GM18909 (cell line): ENCODE measurements around the gene SORCS1.

Experiments used
- ATAC-seq: cut with Tn5 transposase; IDR thresholded peaks from one replicate; pipeline ENCODE4 v1.9.1; 2021; ENCODE audit warnings: mild to moderate bottlenecking; ENCODE audit not compliant: unreplicated experiment, poor library complexity

The SORCS1 gene

GRCh38 chr10:106913348-106913747, 251.2 kb downstream of the SORCS1 start:
- no peak for ATAC-seq

GRCh38 chr10:106911096-106911495, 253.4 kb downstream of the SORCS1 start:
- no peak for ATAC-seq

- no peak for ATAC-seq
Measured at GRCh38 chr10:106910666-106911065, 253.8 kb downstream of the SORCS1 start.

GRCh38 chr10:106908225-106908624, 256.3 kb downstream of the SORCS1 start:
- no peak for ATAC-seq

- ATAC-seq: no peak
Measured at GRCh38 chr10:106904209-106904608, 260.3 kb downstream of the SORCS1 start.

GRCh38 chr10:106903180-106903579, 261.3 kb downstream of the SORCS1 start:
- ATAC-seq: no peak

GRCh38 chr10:106900016-106900652, 264.4 kb downstream of the SORCS1 start:
- peak; percentile 78 for ATAC-seq

- no peak for ATAC-seq
Measured at GRCh38 chr10:106898446-106898845, 266.1 kb downstream of the SORCS1 start.

GRCh38 chr10:106897719-106898118, 266.8 kb downstream of the SORCS1 start:
- no peak for ATAC-seq

GRCh38 chr10:106894692-106895091, 269.8 kb downstream of the SORCS1 start:
- no peak for ATAC-seq

- no peak for ATAC-seq
Measured at GRCh38 chr10:106877574-106877973, 286.9 kb downstream of the SORCS1 start.

- ATAC-seq: no peak
Measured at GRCh38 chr10:106874604-106874889, 290.0 kb downstream of the SORCS1 start.

- ATAC-seq: no peak
Measured at GRCh38 chr10:106873770-106874603, 290.5 kb downstream of the SORCS1 start.

- peak; percentile 64 for ATAC-seq
Measured at GRCh38 chr10:106872176-106872575, 292.3 kb downstream of the SORCS1 start.

GRCh38 chr10:106866244-106866845, 298.2 kb downstream of the SORCS1 start:
- peak; percentile 40 for ATAC-seq

- no peak for ATAC-seq
Measured at GRCh38 chr10:106864031-106864430, 300.5 kb downstream of the SORCS1 start.

- no peak for ATAC-seq
Measured at GRCh38 chr10:106863549-106863948, 301.0 kb downstream of the SORCS1 start.

- ATAC-seq: no peak
Measured at GRCh38 chr10:106859892-106860652, 304.4 kb downstream of the SORCS1 start.

- ATAC-seq: no peak
Measured at GRCh38 chr10:106857728-106858127, 306.8 kb downstream of the SORCS1 start.

GRCh38 chr10:106857213-106857612, 307.3 kb downstream of the SORCS1 start:
- ATAC-seq: peak; percentile 68
